K562 (cell line): ENCODE data around the gene PPP1R3C. TPM values are rescaled to one million over a fixed set of nuclear protein-coding genes. Genes with fewer than 3 reads are reported as not detected.

ENCODE experiments used
- ASH1L ChIP-seq: fragments of 450-650 bp; IDR thresholded peaks from 2 replicates; pipeline ENCODE4 v1.6.1; 2018; ENCODE audit warnings: borderline replicate concordance, mild to moderate bottlenecking, low read depth; ENCODE audit not compliant: partially characterized antibody
- BRCA1 ChIP-seq, 2 experiments: fragments of 450-650 bp in 1 of 2; sonication (generic) in 1 of 2; formaldehyde crosslinking in 1 of 2; IDR thresholded peaks; 2 replicates each; pipeline versions ENCODE4 v1.5.0 to v1.6.1; 2017 to 2020; ENCODE audit warnings: mild to moderate bottlenecking in 1 of 2, missing genetic modification reagents in 1 of 2
- BRD4 ChIP-seq: fragments of 200-600 bp; sonication (generic); IDR thresholded peaks from 2 replicates; pipeline ENCODE4 v1.6.1; 2017; ENCODE audit warnings: inconsistent platforms
- DDX20 ChIP-seq: fragments of 450-650 bp; IDR thresholded peaks from 2 replicates; pipeline ENCODE4 v1.6.1; 2016; ENCODE audit warnings: missing genetic modification characterization, low read depth, mild to moderate bottlenecking, missing compliant biosample characterization, moderate library complexity
- EWSR1 ChIP-seq: fragments of 450-650 bp; IDR thresholded peaks from 2 replicates; pipeline ENCODE4 v1.6.1; 2018; ENCODE audit warnings: borderline replicate concordance, mild to moderate bottlenecking, low read depth, moderate library complexity; ENCODE audit not compliant: partially characterized antibody
- FOXJ2 ChIP-seq: fragments of 200-800 bp; sonication (Bioruptor generic); IDR thresholded peaks from 2 replicates; pipeline ENCODE4 v1.6.1; 2016; ENCODE audit warnings: missing genetic modification characterization, missing compliant biosample characterization
- RAD51 ChIP-seq: fragments of 450-650 bp; IDR thresholded peaks from 2 replicates; pipeline ENCODE4 v1.7.1; 2016; ENCODE audit warnings: low read depth, mild to moderate bottlenecking, borderline replicate concordance
- SMARCE1 ChIP-seq: fragments of 450-650 bp; IDR thresholded peaks from 2 replicates; pipeline ENCODE4 v1.7.1; 2016; ENCODE audit warnings: mild to moderate bottlenecking
- TBP ChIP-seq: optimal IDR thresholded peaks from 2 replicates; pipeline ENCODE3; 2011; ENCODE audit warnings: low read depth, low read length, improper control_type of control experiment
- ZNF347 ChIP-seq: fragments of 450-650 bp; formaldehyde crosslinking; IDR thresholded peaks from 2 replicates; pipeline ENCODE4 v1.4.0; 2020; ENCODE audit warnings: low read depth, mild to moderate bottlenecking, moderate library complexity
- polyA plus RNA-seq, 8 experiments: library from polyadenylated mRNA; depleted of rRNA in 4 of 8; stranded (reverse) in 5 of 8; unstranded in 3 of 8; fragments of >200 nt; fragmentation: Nextera tagmentation in 2 of 8; fragmentation: Illumina TruSeq in 1 of 8; extraction: Ambion mirVana in 2 of 8; extraction: Trizol in 1 of 8; gene quantifications; 2 replicates each; pipeline versions ENCODE4 v1.2.1 to v1.2.3, GENCODE V29; 2011 to 2014; ENCODE audit warnings: inconsistent platforms in 1 of 8, missing spikeins in 1 of 8
- total RNA-seq, 7 experiments: library from RNA; depleted of rRNA in 6 of 7; stranded (reverse); fragments of >200 nt in 6 of 7; fragmentation: Illumina TruSeq in 2 of 7; extraction: Trizol in 2 of 7; gene quantifications; 2 replicates each; pipeline versions ENCODE4 v1.2.1 to v1.2.3, GENCODE V29; 2011 to 2021; ENCODE audit warnings: low replicate concordance in 1 of 7
- TF ChIP-seq, protein P1 (sequence below): fragments of 250-450 bp; sonication (Bioruptor Pico); IDR thresholded peaks from 2 replicates; pipeline ENCODE4 v1.5.1; 2021; ENCODE audit warnings: mild to moderate bottlenecking
- TF ChIP-seq, protein P2 (sequence below): fragments of 250-450 bp; sonication (Bioruptor Pico); IDR thresholded peaks from 2 replicates; pipeline ENCODE4 v1.4.0; 2020; ENCODE audit warnings: mild to moderate bottlenecking, moderate library complexity
- TF ChIP-seq, protein P3 (sequence below): IDR thresholded peaks from 3 replicates; pipeline ENCODE4 v1.6.1; 2011; ENCODE audit warnings: borderline replicate concordance, mild to moderate bottlenecking; ENCODE audit not compliant: insufficient read length, insufficient read depth
- TF ChIP-seq, protein P4 (sequence below): fragments of 450-650 bp; IDR thresholded peaks from 2 replicates; pipeline ENCODE4 v1.6.1; 2017; ENCODE audit warnings: mild to moderate bottlenecking, moderate library complexity
- TF ChIP-seq, protein P5 (sequence below): fragments of 450-650 bp; IDR thresholded peaks from 2 replicates; pipeline ENCODE4 v1.6.1; 2016
- TF ChIP-seq, protein P6 (sequence below), 3 experiments: fragments of 200-800 bp in 1 of 3; sonication (Bioruptor generic) in 1 of 3; sonication (generic) in 1 of 3; formaldehyde crosslinking in 1 of 3; IDR thresholded peaks; 2 replicates each; pipeline versions ENCODE4 v1.6.1 to v1.8.0; 2016 to 2022; ENCODE audit warnings: mild to moderate bottlenecking in 2 of 3, missing compliant biosample characterization in 2 of 3, missing genetic modification characterization in 2 of 3, missing genetic modification reagents in 1 of 3
- TF ChIP-seq, protein P7 (sequence below): sonication (generic); formaldehyde crosslinking; IDR thresholded peaks from 2 replicates; pipeline ENCODE4 v1.8.0; 2022; ENCODE audit warnings: mild to moderate bottlenecking, missing genetic modification reagents

PPP1R3C gene
- total and polyA plus RNA-seq, 9 of the 15 experiments (the other 6 are each of a cell fraction or from before 2014, with no cell fraction given) = 0.06 to 0.24 (median 0.12) TPM; not detected in 3

DNA sequence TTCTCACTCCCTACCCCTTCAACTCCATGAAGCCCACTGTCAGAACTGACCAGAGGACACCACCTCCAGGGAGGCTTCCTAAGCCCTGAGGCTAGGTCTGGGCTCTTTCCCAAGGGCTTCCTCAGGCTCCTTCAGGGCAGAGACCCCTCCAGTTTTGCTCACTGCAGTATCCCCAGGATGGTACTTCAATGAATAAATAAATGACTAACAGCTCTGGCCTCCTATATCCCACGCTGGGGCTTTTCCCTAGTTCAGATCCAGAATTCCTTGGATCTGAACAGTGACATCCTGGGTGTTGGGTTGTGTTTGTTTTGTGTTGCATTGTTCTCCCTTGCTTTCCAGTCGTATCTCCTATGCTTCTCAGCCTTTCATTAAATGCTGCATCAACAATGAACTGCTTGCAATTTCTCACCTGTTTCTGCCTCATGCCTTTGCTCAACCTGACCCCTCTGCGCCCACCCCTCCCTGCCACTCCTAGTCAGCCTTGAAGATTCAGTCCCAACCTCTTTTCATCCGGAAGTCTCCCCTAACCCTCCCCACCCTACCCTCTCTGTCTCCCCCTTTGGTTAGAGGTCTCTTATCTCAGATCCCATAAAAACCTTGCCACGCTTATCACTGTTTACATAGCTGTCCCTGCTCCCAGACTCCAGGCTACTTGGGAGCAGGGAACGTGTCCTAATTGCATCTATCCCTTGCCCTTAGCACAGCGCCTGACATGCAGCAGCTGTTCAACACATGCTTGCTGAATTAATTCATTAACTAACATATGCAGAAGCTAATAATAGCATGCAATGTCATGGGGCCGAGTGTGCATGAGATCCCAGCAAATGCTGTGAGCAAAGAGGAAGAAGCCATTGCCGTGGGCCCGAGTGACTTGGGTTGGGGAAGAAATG, 41.7 kb downstream of the PPP1R3C start (continued):
- TF ChIP-seq, protein P1, sequence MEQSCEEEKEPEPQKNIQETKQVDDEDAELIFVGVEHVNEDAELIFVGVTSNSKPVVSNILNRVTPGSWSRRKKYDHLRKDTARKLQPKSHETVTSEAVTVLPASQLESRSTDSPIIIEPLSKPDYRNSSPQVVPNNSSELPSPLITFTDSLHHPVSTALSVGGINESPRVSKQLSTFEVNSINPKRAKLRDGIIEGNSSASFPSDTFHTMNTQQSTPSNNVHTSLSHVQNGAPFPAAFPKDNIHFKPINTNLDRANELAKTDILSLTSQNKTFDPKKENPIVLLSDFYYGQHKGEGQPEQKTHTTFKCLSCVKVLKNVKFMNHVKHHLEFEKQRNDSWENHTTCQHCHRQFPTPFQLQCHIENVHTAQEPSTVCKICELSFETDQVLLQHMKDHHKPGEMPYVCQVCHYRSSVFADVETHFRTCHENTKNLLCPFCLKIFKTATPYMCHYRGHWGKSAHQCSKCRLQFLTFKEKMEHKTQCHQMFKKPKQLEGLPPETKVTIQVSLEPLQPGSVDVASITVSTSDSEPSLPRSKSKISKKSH = no peak
- no peak for TF ChIP-seq TBP
- 0 out of 2 replicates have a peak, but pooled peaks have one; percentile 4 for TF ChIP-seq FOXJ2 (tag)
- TF ChIP-seq BRCA1 (IDR thresholded peaks at IDR 0.05) = no peak
- TF ChIP-seq BRCA1 (CRISPR knock-in tag; IDR thresholded peaks at IDR 0.05) = no peak
- TF ChIP-seq RAD51 = no peak
- no peak for TF ChIP-seq ZNF347 (CRISPR knock-in tag)
- no peak for TF ChIP-seq ASH1L
- TF ChIP-seq SMARCE1 = peak; percentile 93
- no peak for TF ChIP-seq DDX20 (tag)
- TF ChIP-seq, protein P2, sequence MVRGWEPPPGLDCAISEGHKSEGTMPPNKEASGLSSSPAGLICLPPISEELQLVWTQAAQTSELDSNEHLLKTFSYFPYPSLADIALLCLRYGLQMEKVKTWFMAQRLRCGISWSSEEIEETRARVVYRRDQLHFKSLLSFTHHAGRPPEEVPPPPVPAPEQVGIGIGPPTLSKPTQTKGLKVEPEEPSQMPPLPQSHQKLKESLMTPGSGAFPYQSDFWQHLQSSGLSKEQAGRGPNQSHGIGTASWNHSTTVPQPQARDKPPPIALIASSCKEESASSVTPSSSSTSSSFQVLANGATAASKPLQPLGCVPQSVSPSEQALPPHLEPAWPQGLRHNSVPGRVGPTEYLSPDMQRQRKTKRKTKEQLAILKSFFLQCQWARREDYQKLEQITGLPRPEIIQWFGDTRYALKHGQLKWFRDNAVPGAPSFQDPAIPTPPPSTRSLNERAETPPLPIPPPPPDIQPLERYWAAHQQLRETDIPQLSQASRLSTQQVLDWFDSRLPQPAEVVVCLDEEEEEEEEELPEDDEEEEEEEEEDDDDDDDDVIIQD (CRISPR knock-in tag) = no peak
- TF ChIP-seq, protein P3, sequence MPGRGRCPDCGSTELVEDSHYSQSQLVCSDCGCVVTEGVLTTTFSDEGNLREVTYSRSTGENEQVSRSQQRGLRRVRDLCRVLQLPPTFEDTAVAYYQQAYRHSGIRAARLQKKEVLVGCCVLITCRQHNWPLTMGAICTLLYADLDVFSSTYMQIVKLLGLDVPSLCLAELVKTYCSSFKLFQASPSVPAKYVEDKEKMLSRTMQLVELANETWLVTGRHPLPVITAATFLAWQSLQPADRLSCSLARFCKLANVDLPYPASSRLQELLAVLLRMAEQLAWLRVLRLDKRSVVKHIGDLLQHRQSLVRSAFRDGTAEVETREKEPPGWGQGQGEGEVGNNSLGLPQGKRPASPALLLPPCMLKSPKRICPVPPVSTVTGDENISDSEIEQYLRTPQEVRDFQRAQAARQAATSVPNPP = no peak
- TF ChIP-seq, protein P4, sequence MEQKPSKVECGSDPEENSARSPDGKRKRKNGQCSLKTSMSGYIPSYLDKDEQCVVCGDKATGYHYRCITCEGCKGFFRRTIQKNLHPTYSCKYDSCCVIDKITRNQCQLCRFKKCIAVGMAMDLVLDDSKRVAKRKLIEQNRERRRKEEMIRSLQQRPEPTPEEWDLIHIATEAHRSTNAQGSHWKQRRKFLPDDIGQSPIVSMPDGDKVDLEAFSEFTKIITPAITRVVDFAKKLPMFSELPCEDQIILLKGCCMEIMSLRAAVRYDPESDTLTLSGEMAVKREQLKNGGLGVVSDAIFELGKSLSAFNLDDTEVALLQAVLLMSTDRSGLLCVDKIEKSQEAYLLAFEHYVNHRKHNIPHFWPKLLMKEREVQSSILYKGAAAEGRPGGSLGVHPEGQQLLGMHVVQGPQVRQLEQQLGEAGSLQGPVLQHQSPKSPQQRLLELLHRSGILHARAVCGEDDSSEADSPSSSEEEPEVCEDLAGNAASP = no peak
- TF ChIP-seq, protein P5, sequence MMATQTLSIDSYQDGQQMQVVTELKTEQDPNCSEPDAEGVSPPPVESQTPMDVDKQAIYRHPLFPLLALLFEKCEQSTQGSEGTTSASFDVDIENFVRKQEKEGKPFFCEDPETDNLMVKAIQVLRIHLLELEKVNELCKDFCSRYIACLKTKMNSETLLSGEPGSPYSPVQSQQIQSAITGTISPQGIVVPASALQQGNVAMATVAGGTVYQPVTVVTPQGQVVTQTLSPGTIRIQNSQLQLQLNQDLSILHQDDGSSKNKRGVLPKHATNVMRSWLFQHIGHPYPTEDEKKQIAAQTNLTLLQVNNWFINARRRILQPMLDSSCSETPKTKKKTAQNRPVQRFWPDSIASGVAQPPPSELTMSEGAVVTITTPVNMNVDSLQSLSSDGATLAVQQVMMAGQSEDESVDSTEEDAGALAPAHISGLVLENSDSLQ = no peak
- TF ChIP-seq, protein P6, sequence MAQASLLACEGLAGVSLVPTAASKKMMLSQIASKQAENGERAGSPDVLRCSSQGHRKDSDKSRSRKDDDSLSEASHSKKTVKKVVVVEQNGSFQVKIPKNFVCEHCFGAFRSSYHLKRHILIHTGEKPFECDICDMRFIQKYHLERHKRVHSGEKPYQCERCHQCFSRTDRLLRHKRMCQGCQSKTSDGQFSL (CRISPR knock-in tag; IDR thresholded peaks at IDR 0.05) = no peak
- TF ChIP-seq, protein P6 (tag; IDR thresholded peaks at IDR 0.05) = no peak
- TF ChIP-seq, protein P7, sequence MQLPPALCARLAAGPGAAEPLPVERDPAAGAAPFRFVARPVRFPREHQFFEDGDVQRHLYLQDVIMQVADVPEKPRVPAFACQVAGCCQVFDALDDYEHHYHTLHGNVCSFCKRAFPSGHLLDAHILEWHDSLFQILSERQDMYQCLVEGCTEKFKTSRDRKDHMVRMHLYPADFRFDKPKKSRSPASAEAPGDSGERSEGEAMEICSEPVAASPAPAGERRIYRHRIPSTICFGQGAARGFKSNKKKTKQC = no peak
- TF ChIP-seq BRD4 = no peak
- no peak for TF ChIP-seq EWSR1
